ENCODE measurements around the gene SRPK1.

Gene SRPK1

GRCh38 chr6:35810971-35811698, 109.8 kb downstream of the SRPK1 start:
- peak; percentile 50 for DNase-seq

GRCh38 chr6:35809809-35810208, 111.1 kb downstream of the SRPK1 start:
- DNase-seq = no peak

GRCh38 chr6:35808688-35809087, 112.2 kb downstream of the SRPK1 start:
- peak; percentile 83 for DNase-seq

GRCh38 chr6:35804996-35805736, 115.7 kb downstream of the SRPK1 start, which contains the start of gene LHFPL5:
LHFPL5 (plus strand) TSS chr6:35805352; CDS start chr6:35805671, 319 bp downstream.
- DNase-seq = peak; percentile 40

GRCh38 chr6:35801148-35801547, 119.8 kb downstream of the SRPK1 start:
- DNase-seq = no peak

GRCh38 chr6:35798706-35799105, 122.2 kb downstream of the SRPK1 start:
- DNase-seq = no peak

- no peak for DNase-seq
Observed at GRCh38 chr6:35797837-35798526, 122.9 kb downstream of the SRPK1 start.

- DNase-seq = no peak
Observed at GRCh38 chr6:35796236-35796635, 124.7 kb downstream of the SRPK1 start.

- DNase-seq = no peak
Observed at GRCh38 chr6:35795453-35796071, 125.3 kb downstream of the SRPK1 start.

GRCh38 chr6:35794536-35795452, 126.1 kb downstream of the SRPK1 start:
- DNase-seq = no peak

- no peak for DNase-seq
Observed at GRCh38 chr6:35790683-35791082, 130.2 kb downstream of the SRPK1 start.

GRCh38 chr6:35788423-35788982, 132.4 kb downstream of the SRPK1 start:
- DNase-seq = no peak

GRCh38 chr6:35787266-35788218, 133.4 kb downstream of the SRPK1 start:
- no peak for DNase-seq

- DNase-seq = peak; percentile 30
Observed at GRCh38 chr6:35786810-35787209, 134.1 kb downstream of the SRPK1 start.

- DNase-seq = no peak
Observed at GRCh38 chr6:35786272-35786671, 134.6 kb downstream of the SRPK1 start.

GRCh38 chr6:35784200-35784599, 136.7 kb downstream of the SRPK1 start:
- no peak for DNase-seq
